Measurements from ENCODE around the gene PDZRN4.
"Not testable (repeated sequence)": the region's sequence is repeated elsewhere in the genome, so short reads cannot be mapped to it uniquely, and the experiment has no call there.

Gene PDZRN4

DNA sequence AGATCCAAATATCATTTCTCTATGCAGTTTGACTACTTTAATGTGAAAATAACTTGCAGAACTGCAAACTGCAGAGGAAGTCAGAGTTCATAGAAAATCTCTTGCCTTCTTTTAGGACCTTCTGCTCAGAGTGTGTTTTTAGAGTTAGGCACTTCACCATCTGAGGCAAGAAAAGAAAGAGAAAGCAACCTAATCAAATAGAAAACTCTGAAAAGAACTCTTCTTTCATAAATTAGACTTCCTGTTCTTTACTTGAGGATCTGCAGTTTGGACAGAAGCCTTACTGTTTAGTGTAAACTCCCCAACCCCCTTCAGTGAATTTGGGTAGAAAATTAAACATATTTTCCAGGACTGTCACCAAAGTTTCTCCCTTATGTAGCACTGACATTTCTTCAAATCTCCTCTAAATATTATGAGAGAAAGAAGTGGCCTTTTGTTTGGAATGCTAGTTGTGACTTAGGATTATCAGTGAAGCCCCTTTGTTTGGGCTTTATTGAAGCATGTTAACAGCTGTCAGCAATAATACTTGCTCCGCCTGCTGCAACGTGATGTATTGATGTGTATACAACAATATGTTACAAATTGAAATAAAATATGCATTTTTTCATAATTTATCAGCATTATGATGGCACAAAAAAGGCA is 99.5 kb downstream of the PDZRN4 start:
- no peak for DNase-seq

DNA sequence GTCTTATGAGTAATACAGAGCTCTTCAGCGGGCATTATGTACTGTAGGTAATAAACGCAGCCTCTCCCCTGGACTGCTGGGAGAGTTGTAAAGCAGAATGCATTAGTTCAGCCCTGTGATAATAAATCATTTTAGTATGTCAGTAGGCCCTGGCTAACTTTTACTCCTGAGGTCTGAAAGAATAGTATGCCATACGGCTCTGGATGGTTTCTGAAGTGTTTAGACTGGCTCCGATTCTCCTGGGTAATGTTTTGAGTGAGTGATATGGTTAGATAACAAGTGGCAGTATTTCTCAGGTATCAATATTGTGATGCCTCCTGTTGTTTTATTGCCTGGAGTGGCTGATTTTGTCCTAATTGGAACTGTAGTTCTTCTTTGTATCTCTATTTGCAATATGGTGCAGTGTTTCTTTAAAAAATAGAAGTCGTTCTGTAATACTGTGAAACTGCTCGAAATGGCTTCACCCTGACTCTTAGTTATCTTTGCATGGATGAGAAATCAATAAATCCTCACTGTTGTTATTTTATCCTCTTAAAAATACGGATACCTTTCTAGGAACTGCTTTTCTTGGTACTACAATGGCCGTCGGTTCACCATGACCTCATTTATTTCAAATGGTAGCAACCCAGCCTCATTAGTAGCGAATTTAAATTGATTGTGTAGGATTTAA is 100.2 kb downstream of the PDZRN4 start:
- DNase-seq = no peak

DNA sequence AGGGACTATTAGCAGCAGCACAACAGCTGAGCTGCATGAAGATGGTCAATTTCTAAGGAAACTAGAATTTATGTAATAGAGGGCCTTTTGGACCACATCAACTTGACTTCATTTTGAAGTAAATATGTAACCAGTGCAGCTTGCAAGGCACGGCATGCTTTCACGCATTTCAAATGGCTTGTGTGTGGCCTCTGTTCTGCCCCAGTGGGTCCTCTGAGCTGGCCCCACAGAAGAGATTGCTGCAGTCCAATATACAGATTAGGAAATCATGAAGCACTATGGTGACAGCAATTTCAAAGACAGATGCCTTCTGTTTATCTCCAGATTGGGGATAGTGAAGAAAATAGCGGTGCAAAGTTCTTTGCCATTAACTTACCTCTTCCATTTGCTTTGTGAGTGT is 101.4 kb downstream of the PDZRN4 start:
- DNase-seq = no peak

DNA sequence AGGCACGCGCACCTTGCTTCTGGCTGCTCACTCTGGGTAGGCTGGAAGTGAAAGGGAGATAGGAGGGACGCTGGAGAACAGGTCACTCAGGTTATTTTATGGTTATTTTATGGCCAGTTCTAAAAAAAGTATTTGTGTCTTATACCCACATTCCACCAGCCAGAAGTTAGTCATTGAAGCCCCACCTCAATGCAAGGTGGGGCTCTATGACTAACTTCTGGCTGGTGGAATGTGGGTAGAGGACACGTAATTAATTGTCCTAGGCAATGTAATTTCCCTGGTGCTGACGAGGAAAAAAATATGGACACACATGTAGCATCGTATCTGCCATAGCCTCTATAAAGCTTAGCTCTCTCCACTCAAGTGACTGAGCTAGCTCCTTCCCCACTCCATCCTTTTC is 104.9 kb downstream of the PDZRN4 start:
- DNase-seq = no peak

DNA sequence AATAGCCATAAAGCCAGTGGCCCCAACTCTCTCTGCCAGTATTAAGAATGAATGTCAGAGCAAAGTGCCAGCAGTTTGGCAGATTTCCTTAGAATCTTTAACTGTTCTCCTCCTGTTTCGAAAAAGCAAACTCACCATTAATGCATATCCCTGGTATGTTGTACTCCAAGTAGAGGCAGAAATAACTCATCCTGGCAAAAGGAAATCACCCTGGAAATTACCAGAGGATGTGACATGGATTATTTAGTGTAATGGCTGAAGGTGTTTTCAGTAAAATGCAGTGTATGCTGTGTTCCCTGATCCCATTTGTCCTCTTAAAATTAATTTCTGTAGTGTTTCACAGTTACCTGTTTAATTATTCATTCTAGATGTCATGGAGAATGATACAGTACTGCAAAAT is 105.3 kb downstream of the PDZRN4 start:
- DNase-seq = no peak

DNA sequence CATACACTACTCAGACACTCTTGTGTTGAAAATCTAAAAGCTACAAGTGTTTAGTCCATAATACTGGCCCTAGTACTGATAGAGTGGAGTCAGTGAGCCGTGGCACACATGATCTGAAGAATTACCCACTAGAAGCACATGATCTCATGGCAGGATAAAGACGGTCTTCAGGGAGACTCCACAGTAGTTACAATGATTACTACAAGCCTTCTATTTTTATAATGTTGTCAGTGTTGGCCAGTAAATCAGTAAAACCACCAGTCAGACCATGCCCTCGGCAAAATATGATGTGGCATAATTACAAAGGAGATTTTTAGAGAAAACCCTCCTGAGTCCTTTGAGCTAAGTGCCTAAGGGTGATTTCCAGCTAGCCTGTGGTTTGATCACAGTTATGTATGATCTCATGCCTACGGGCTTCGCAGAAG is 114.9 kb downstream of the PDZRN4 start:
- DNase-seq = no peak

DNA sequence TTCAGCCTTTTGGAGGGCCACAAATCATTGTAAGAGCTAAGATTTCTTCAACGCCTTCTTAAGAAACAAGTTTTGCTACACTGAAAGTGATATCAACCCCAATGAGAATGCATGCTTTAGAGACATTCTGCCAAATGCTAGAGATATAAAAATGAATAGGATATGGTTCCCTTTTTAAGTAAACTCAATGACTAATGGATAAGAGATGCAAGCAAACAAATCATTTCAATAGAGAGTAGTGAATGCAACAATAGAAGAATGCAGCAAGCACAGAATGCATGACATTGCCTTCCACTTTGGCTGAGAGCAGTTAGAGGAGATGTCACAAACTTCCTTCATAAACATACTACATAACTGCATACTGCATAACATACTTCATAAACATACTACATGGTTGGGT is 116.4 kb downstream of the PDZRN4 start:
- no peak for DNase-seq

DNA sequence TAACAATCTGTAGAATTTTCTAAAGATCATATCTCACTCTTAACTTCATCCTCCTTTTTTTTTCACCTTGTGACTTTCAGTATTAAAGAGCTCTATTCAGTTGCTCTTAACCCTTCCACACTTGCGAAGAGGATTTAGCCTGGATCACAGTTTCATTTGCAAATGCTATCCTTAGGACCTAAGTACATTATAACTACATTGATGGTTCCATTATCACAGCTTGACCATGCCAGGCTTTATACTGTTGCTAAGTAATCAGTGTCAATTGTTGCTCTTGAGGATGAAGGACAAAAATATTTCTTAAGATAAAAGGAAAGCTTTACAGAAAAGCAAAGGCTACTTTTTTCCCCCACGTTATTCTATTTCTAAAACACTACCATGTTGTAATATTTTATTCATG is 122.2 kb downstream of the PDZRN4 start:
- no peak for DNase-seq

DNA sequence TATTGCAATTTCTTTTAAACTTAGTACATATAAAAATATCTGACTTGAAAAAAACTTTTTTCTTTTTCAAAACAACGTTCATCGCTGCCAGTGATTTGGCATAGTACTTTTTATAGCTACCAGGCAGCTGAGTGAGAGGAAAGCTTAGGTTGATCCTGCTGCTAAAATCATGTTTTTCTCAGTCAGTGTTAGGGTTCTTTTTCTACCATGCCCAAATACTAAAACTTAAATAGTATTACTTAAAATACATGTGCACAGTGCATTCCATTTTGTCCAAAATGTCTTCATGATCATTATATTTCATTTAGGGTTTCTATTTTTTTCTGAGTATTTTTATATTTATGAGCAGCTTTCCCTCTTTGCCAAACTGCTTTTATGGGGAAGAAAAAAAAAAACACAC is 123.8 kb downstream of the PDZRN4 start:
- no peak for DNase-seq

DNA sequence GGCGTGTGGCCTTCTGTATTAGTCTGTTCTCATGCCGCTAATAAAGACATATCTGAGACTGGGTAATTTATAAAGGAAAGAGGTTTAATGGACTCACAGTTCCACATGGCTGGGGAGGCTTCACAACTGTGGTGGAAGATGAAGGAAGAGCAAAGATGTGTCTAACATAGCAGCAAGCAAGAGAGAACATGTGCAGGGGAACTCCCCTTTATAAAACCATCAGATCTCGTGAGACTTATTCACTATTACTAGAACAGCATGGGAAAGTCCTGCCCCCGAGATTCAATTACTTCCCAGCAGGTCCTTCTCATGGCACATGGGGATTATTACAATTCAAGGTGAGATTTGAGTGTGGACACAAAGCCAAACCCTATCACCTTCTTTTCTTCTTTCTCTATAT is 124.3 kb downstream of the PDZRN4 start:
- not testable (repeated sequence) for DNase-seq

DNA sequence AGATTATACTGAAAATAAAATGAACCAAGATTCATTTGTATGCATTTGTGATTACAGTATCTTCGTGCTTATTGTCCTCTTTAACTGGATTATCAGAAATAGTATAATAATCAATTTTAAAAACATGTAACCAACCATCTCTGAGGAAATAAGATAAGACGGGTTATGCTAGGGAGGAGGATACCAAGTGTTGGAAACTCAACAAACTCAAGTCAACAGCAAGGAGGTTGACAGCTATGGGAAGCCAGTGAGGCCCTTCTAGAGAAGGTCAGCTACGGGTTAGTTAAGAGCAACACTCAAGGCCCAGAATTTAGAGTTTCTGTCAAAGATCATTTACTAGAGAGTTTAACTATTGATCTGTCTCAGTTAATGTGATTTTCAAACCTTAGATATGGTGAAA is 137.2 kb downstream of the PDZRN4 start:
- no peak for DNase-seq

DNA sequence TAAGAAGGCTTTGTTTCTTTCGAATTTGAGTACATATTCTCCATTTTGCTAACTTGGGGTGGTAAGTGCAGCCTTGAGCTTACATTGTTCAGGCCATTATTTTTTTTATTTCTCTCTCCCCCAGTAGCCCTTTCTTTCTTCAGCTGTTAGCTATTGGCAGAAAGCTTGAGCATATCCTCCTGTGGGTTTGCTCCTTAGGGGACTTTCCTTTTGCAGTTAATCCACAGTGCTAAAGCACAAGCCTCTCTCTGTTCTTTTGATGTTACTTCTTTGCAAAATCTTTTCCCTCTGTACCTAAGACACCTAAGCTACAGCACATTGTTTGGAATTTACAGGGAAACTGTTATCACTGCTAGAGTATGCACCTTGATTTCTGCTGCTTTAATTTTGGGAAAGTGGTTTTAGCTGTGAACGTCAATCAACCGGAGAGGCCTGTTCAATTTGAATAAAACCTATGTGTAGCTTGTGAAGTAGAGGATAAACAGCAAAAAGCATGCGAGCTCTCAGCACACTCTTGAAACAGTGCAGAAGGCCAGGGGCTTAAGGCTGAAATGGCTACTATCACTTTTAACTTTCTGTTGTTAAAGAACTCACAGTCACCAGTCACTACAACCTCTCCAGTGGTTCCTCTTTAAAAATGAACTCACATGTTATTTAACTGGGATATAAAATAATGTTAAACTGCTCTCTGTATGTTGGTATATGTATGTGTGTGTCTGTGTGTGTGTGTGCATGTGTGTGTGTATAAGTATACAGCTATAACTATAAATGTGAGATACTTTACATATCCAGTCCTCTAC is 139.2 kb downstream of the PDZRN4 start:
- no peak for DNase-seq

DNA sequence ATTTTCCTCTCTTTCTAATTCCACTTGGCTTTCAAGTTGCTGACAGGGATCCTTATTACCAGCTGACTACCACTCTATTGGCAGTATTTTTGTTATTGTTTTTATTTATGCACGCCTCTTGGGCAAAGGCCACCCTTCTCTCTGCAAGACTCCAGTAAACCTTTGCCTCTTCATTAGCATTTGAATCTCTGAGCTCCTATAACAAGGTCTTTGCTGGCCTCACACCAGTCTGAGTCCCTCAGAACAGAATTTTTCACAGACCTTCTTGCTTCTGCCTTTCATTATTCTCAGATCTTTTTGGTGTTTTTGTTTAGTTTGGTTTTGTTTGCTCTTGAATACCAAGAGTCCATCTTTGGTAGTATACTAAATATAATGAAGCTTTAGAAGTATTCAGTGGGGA is 145.9 kb downstream of the PDZRN4 start:
- no peak for DNase-seq

DNA sequence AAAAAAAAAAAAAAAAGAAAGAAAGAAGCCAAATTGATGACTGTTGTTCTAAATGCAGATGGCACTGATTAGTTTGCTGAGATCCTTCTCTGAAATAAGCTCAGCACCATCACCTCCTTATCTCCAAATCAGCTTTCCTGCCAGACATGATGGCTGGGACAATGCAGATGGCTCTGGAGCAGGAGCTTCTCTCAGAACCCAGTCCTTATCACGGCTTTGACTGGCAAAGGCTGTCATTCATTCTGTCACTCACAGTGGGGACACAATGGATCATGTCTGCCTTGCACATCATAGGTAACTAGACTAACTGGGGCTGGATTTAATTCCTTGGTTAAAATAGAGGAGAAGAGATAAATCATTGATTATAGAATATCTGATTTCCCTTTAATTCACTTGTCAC is 146.3 kb downstream of the PDZRN4 start:
- no peak for DNase-seq

DNA sequence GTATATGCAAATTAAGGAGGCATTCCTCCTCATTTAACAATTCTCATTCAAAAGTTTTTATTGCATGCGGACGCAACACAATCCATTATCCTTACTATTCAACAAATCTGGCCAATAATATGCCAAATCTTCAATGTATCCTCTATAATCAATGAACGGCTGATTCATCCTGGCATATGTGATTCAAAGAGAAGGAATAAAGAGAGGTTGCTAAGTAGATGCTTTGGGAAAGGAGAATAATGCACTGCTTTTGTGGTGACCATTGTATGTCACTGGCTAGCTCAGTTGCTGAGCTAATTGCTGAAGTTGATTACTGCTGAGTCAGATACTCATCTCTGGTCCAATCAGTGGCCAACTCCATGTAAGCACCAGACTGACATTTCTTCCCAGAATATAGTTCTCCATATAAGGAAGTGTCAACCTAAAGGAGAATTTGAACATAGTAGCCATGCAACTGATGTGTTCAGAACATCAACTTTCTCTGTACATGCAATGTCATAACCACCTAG is 148.0 kb downstream of the PDZRN4 start:
- no peak for DNase-seq

DNA sequence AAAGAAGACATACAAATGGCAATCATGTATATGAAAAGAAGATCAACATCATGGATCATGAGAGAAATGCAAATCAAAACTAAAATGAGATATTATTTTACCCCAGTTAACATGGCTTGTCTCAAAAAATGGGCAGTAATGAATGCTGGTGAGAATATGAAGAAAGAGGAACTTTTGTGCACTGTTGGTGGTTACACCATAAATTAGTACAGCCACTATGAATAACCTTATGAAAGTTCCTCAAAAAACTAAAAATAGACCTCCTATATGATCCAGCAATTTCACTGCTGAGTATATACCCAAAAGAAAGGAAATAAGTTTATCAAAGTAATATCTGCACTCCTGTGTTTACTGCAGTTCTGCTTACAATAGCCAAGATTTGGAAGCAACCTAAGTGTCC is 151.7 kb downstream of the PDZRN4 start:
- DNase-seq = no peak

DNA sequence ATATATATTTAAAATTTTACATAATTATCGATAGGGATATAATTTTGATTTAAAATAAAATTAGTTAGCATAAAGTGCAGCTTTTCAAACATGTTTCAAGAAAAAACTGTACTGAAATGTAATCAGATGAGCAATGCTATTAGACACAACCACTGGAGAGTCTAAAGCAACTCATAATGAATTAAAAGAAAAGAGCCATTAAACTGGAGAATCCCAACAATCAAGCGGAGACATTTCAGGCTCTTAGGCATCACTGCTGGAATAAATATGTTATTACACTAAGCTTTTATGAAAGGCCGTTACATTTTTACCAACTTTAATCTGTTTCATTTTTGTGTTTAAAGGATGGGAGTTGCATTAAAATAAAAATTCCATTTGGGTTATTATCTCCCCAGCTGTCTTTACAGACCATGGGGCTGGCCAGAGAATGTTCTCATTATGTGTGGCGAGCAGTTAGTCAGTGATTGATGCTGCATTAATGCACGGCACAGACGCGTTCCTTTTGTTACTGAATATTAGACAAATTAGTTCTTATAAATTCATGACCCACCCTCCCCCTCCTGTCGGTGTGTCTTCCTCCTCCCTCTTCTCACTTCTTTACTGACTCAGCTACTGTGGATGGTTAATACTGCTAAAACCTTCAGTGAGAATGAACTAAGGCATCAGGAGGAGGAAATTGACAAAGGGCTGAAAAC is 156.8 kb downstream of the PDZRN4 start:
- DNase-seq = no peak

DNA sequence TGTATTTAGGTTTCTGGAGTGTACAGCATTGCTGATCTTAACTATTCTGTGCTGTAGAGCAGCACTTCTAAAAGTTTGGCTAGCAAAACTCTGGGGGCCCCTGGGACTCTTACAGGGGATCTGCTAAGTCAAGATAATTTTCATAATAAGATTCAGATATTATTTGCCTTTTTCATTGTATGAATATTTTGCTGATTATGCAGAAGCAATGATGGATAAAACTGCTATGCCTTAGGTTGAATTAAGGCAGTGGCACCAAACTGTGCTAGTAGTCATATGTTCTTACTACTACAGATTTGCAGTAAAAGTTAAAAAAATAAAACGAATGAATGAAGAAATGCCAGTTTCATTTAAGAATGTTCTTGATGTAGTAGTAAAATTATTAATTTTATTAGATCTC is 160.1 kb downstream of the PDZRN4 start:
- no peak for DNase-seq

DNA sequence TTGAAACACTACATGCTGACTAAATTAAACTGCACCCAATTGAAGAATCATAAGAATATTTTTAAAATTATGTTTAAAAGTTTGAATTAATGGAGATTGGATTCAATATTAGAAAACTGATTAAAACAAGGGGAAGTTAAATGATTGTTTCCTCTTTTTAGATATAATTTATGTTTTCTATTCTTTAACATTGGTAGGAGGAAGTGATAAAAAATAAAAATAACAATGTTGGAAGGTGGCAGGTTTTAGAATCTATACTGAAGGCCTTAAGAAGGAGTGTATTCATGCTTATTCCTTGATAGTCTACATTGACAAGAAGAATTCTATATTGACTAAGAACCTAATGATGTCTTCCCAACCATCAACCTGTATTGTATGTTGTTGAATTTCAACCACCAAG is 168.1 kb downstream of the PDZRN4 start:
- DNase-seq = no peak

DNA sequence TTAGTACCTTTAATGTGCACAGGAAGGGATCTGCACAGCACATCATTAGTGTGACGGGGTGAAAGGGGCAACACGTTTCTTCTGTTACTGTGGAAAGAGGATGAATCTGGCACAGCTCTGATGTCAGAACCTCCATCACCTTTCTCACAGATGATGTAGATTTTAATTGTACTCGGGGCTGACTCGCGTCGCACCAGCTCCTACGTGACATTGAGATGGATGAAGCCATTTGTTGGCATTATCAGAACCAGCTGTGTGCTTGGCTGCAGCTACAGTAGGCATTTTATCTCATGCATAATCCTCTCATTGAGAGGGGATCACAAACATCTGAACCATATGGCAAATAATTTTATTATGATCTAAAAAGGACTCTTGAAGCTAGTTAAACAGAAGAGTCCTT is 173.6 kb downstream of the PDZRN4 start:
- no peak for DNase-seq

DNA sequence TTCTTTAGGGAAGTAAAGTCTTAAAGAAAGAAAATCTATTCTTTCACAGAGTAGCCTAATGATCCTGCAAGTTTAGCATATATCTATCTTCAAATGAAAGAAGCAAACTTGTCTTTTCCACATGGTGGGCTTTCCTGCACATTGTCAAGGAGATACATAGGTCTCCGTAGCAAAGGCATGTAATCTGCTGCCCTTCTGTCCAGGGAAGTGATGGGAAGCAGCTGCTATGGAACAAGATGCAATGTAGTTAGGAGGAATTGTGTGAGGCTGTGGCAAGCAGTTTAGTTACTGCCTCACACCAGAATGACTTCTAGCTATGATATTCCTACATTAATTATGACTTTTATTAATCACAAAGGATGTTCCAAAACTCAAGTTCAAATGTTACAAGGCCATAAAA is 174.4 kb downstream of the PDZRN4 start:
- DNase-seq = no peak

DNA sequence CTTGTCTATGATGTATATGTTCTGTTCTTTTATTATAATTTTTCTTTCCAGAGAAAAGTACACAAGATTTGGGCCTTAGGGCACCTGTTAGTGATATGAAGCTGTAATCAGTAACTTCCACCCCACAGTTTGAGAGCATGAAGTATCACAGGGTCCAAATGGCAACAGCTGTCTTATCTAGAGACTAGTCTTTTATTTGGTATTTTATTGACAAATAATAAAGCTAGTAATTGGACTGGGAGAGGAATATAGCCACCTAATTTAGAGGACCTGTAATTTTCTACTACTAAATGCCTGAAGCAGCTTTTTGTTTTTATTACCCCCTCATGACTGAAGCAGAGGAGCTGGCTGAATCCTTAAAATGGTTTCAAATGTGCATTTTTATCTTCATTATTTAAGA is 174.8 kb downstream of the PDZRN4 start:
- no peak for DNase-seq

DNA sequence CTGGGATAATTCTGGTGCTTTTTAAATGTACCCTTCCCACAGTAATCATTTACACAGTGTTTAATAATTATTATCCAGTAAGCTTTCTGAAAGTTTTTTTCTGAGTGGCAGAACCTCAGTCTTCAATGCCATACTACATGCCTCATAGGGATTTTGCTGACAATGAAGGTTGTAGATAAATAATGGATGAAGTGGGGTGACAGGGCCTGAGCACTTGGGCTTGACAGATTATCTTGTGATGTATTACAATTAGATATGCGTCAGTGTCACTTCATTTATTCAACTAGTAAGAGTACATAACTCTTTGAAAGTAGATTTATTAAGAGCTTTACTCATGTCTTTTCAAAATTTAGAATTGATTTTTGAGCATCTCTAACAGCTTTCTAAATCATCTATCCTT is 176.1 kb downstream of the PDZRN4 start:
- DNase-seq = no peak
